Measurements from ENCODE around the gene MTSS2.

Gene MTSS2

DNA sequence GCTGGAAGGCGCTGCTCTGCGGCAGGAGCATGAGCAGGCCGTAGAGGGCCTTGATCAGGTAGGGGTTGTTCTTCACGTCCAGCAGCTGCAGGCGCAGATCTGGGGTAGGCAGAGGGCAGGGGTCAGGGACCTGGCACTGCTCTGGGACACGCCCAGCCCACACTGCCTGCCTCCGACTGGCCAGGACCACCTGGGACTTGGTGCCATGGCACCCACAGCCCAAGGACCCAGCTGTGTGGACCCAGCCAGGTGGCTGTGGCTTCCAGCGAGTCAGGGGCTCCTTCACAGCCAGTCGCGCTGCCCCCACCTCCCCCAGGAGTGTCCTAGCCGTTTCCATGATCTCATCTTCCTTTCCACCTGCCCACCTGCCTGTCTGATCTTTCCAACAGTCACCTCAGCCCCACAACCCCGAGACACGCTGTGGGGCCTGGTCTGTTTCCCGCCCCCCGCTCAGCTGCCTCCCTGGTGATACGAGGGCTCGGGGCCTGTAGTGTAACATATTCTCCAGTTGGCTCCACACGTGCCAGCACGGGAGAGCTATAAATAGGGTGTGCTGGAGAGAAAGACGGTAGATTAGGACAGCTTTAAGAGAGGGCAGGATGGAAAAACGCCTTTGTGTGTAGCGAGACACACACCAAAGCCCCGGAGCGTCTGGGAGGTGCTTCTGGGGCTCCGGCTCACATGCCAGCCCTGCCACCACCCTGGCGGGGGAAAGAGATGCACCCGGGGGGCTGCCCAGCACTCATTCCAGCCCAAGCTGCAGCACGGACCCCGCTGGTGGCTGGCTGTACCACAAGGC is 7.2 kb upstream of the MTSS2 start:
- no peak overlapping the region for H3K4me3 ChIP-seq (ENCODE audit: low read depth in 1 of 2, low read length in 1 of 2)
- TF ChIP-seq, protein P1, sequence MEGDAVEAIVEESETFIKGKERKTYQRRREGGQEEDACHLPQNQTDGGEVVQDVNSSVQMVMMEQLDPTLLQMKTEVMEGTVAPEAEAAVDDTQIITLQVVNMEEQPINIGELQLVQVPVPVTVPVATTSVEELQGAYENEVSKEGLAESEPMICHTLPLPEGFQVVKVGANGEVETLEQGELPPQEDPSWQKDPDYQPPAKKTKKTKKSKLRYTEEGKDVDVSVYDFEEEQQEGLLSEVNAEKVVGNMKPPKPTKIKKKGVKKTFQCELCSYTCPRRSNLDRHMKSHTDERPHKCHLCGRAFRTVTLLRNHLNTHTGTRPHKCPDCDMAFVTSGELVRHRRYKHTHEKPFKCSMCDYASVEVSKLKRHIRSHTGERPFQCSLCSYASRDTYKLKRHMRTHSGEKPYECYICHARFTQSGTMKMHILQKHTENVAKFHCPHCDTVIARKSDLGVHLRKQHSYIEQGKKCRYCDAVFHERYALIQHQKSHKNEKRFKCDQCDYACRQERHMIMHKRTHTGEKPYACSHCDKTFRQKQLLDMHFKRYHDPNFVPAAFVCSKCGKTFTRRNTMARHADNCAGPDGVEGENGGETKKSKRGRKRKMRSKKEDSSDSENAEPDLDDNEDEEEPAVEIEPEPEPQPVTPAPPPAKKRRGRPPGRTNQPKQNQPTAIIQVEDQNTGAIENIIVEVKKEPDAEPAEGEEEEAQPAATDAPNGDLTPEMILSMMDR (IDR thresholded peaks at IDR 0.05): no peak
- peaks cover 60% of the 10 kb centered on the region for H3K36me3 ChIP-seq
- H3K27me3 ChIP-seq: no peaks in the 10 kb centered on the region
- H3K9me3 ChIP-seq: no peaks in the 10 kb centered on the region
- peaks cover 22 to 25% of the 10 kb centered on the region in 2 experiments for H3K4me1 ChIP-seq (ENCODE audit: control insufficient read depth in 1 of 2, insufficient read depth in 1 of 2, low read depth in 1 of 2, low read length in 1 of 2)
- no peak overlapping the region for H3K27ac ChIP-seq

GRCh38 chr16:70692130-70692872 is 6.4 kb upstream of the MTSS2 start:
- Histone ChIP-seq H3K4me3 (ENCODE audit: low read depth in 1 of 2, low read length in 1 of 2) (no peak overlapping the region), H3K4me1 (ENCODE audit: control insufficient read depth in 1 of 2, insufficient read depth in 1 of 2, low read depth in 1 of 2, low read length in 1 of 2) (peaks cover 14 to 17% of the 10 kb centered on the region in 2 experiments), H3K27ac (no peak overlapping the region), H3K36me3 (peaks cover 68% of the 10 kb centered on the region), H3K9me3 (no peaks in the 10 kb centered on the region), H3K27me3 (no peaks in the 10 kb centered on the region)
- TF ChIP-seq, protein P1 (IDR thresholded peaks at IDR 0.05): no peak

DNA sequence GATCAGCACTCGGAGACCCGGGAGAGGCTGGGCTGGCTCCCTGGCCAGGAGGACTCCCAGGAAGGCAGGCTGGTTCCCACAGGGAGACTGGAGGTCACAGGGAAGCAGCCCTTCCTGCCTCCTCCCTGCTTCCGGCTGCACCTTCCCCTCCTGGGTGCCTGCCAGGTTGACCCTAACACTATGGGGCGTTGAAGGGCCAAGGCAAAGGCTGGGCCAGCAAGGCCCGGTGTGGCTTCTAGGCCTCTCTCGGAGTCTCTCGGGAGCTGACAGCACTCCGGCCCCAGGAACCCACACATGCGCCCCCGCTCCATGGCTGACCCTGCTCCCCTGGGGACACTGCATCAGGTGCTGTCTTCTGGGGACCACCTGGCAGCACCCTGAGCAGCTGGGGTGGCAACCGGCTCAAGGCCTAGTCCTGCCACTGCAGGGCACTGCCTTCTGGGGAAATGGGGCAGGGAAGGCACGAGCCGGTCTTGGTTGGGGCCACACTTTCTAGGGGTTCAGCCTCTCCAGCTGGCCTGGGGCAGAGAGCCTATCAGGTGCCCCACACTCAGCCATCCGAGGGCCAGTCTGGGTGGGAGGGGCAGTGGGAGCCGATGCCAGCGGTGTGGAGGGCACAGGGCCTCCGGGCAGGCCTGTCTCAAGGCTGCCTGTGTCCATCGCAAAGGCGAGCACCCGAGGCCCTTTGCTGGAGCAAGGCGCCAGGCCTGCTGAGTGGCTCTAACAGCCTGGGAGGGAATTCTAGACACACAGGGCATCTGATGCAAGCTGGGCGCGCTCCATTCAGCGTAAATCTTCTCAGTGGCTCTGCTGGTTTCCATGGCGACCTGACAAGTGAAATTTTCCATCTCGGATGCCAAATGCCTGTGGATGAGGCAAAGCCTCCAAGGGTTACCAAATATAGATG is 5.6 kb upstream of the MTSS2 start:
- Histone ChIP-seq H3K27me3 (peaks cover 7% of the 10 kb centered on the region), H3K4me1 (ENCODE audit: control insufficient read depth in 1 of 2, insufficient read depth in 1 of 2, low read depth in 1 of 2, low read length in 1 of 2) (peaks cover 6 to 9% of the 10 kb centered on the region in 2 experiments), H3K9me3 (no peaks in the 10 kb centered on the region), H3K4me3 (ENCODE audit: low read depth in 1 of 2, low read length in 1 of 2) (no peak overlapping the region), H3K27ac (no peak overlapping the region), H3K36me3 (peaks cover 72% of the 10 kb centered on the region)
- TF ChIP-seq, protein P1 (IDR thresholded peaks at IDR 0.05): no peak

GRCh38 chr16:70689970-70690891 is 4.4 kb upstream of the MTSS2 start:
- H3K4me1 ChIP-seq (ENCODE audit: control insufficient read depth in 1 of 2, insufficient read depth in 1 of 2, low read depth in 1 of 2, low read length in 1 of 2): peaks cover 4% of the 10 kb centered on the region in 2 experiments
- TF ChIP-seq, protein P1 (IDR thresholded peaks at IDR 0.05): no peak
- no peak overlapping the region for H3K4me3 ChIP-seq (ENCODE audit: low read depth in 1 of 2, low read length in 1 of 2)
- peaks cover 72% of the 10 kb centered on the region for H3K36me3 ChIP-seq
- no peaks in the 10 kb centered on the region for H3K9me3 ChIP-seq
- peaks cover 19% of the 10 kb centered on the region for H3K27me3 ChIP-seq
- no peak overlapping the region for H3K27ac ChIP-seq

Data from neutrophil (primary cell).